Measurements from ENCODE around the gene CACNA1E. TPM values are rescaled to one million over a fixed set of nuclear protein-coding genes. Genes with fewer than 3 reads are reported as not detected.

CACNA1E gene
- total and polyA plus RNA-seq, 2 of the 4 experiments (the other 2 are of a cell fraction), result not detected

DNA sequence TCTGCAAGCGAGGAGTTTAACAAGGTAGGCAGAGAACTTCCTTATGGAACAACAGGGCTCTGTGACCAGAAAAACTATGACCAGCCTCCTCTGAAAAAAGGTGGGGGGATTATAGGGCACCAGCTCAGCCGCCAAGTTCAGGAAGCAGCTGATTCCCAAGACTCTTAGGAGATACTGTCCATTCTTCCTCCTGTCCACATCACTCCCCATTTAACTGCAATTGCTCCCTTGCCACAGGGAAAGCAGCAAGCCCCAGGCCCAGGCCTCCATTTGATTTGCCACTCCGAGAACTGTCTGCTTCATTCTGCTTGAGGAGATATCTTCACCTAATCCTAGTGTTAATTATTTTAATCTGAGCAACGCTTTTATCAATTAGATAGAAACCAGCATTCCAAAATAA, 323.9 kb downstream of the CACNA1E start:
- no peak overlapping the region for H2AK5ac ChIP-seq (ENCODE audit: low read depth, low read length)
- H2BK20ac ChIP-seq (ENCODE audit: low read depth, low read length), result no peak overlapping the region
- no peak overlapping the region for H4K91ac ChIP-seq (ENCODE audit: insufficient read depth, low read depth, low read length)
- H2BK5ac ChIP-seq (ENCODE audit: low read depth, low read length, poor library complexity, severe bottlenecking), result no peak overlapping the region
- no peak overlapping the region for H3K9ac ChIP-seq (ENCODE audit: low read depth, low read length)
- BruUV-seq (replicated peaks), result no TSS peak
- no peak overlapping the region for H3K18ac ChIP-seq (ENCODE audit: low read depth, low read length)
- ATAC-seq (ENCODE audit: low read depth), result no peak
- TF ChIP-seq MAFK (IDR thresholded peaks at IDR 0.05; ENCODE audit: low read depth, low read length), result no peak
- TF ChIP-seq, protein P1, sequence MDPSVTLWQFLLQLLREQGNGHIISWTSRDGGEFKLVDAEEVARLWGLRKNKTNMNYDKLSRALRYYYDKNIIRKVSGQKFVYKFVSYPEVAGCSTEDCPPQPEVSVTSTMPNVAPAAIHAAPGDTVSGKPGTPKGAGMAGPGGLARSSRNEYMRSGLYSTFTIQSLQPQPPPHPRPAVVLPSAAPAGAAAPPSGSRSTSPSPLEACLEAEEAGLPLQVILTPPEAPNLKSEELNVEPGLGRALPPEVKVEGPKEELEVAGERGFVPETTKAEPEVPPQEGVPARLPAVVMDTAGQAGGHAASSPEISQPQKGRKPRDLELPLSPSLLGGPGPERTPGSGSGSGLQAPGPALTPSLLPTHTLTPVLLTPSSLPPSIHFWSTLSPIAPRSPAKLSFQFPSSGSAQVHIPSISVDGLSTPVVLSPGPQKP (IDR thresholded peaks at IDR 0.05; ENCODE audit: borderline replicate concordance, low read depth, low read length), result no peak
- no peak for TF ChIP-seq CEBPB (IDR thresholded peaks at IDR 0.05; ENCODE audit: low read depth, low read length)
- no peak for TF ChIP-seq FOS (IDR thresholded peaks at IDR 0.05; ENCODE audit: low read depth, low read length)
- no peak for TF ChIP-seq RCOR1 (IDR thresholded peaks at IDR 0.05; ENCODE audit: insufficient replicate concordance, low read length)
- TF ChIP-seq SMC3 (IDR thresholded peaks at IDR 0.05; ENCODE audit: low read depth, low read length), result no peak
- no peak for TF ChIP-seq MAZ (IDR thresholded peaks at IDR 0.05; ENCODE audit: borderline replicate concordance, low read depth, low read length)
- TF ChIP-seq, protein P2, sequence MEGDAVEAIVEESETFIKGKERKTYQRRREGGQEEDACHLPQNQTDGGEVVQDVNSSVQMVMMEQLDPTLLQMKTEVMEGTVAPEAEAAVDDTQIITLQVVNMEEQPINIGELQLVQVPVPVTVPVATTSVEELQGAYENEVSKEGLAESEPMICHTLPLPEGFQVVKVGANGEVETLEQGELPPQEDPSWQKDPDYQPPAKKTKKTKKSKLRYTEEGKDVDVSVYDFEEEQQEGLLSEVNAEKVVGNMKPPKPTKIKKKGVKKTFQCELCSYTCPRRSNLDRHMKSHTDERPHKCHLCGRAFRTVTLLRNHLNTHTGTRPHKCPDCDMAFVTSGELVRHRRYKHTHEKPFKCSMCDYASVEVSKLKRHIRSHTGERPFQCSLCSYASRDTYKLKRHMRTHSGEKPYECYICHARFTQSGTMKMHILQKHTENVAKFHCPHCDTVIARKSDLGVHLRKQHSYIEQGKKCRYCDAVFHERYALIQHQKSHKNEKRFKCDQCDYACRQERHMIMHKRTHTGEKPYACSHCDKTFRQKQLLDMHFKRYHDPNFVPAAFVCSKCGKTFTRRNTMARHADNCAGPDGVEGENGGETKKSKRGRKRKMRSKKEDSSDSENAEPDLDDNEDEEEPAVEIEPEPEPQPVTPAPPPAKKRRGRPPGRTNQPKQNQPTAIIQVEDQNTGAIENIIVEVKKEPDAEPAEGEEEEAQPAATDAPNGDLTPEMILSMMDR (conservative IDR thresholded peaks at IDR 0.05; ENCODE audit: low read depth, low read length), result no peak
- TF ChIP-seq BHLHE40 (IDR thresholded peaks at IDR 0.05; ENCODE audit: low read depth, low read length), result no peak
- no peak for DNase-seq
- H3K9me3 ChIP-seq (ENCODE audit: control insufficient read depth, insufficient read depth, low read length), result peaks cover 15% of the 10 kb centered on the region
- H3K4me2 ChIP-seq (ENCODE audit: low read depth, low read length), result no peak overlapping the region
- H2BK120ac ChIP-seq (ENCODE audit: low read depth, low read length), result no peak overlapping the region
- no peaks in the 10 kb centered on the region for H3K9me1 ChIP-seq (ENCODE audit: insufficient read depth, low read length)
- no peak overlapping the region for H3K4ac ChIP-seq (ENCODE audit: low read depth, low read length)
- no peak overlapping the region for H3K27ac ChIP-seq (ENCODE audit: insufficient read depth, low read length)
- no peak overlapping the region for H2AK9ac ChIP-seq (replicated peaks; ENCODE audit: low read depth, low read length, poor library complexity)
- intact Hi-C loops (cut with micrococcal nuclease) (no loop called here), in situ Hi-C loops (cut with MboI; ENCODE audit: low sequenced_read_pairs) (no loop called here), dilution Hi-C loops (cut with HindIII; ENCODE audit: low sequenced_read_pairs, unreplicated experiment) (no loop called here)
- H3K79me1 ChIP-seq (ENCODE audit: low read depth in 1 of 2, low read length in 2 of 2), result no peaks in the 10 kb centered on the region
- H3K23ac ChIP-seq (ENCODE audit: low read depth, low read length), result no peak overlapping the region
- H3K4me3 ChIP-seq (ENCODE audit: insufficient read depth, low read depth, low read length), result no peak overlapping the region
- H4K20me1 ChIP-seq (ENCODE audit: insufficient read depth, low read length), result no peaks in the 10 kb centered on the region
- no peaks in the 10 kb centered on the region for H3K27me3 ChIP-seq (ENCODE audit: control insufficient read depth, insufficient read depth, low read length)
- H3K36me3 ChIP-seq (ENCODE audit: control insufficient read depth, insufficient read depth, low read length), result no peaks in the 10 kb centered on the region
- H4K5ac ChIP-seq (ENCODE audit: low read depth, low read length), result no peak overlapping the region
- POLR2A ChIA-PET (ENCODE audit: unreplicated experiment), result no interaction called here
- CTCF ChIA-PET, result no interaction called here
- no peak overlapping the region for H2BK15ac ChIP-seq (ENCODE audit: low read depth, low read length)
- H3K56ac ChIP-seq (ENCODE audit: extremely low read depth, insufficient read depth, low read length), result no peak overlapping the region
- no peaks in the 10 kb centered on the region for H3K4me1 ChIP-seq (ENCODE audit: control insufficient read depth, insufficient read depth, low read length)
- H2AFZ ChIP-seq (replicated peaks; ENCODE audit: low read length, poor library complexity), result no peak overlapping the region
- no peak overlapping the region for H4K8ac ChIP-seq (ENCODE audit: low read depth in 2 of 2, low read length in 2 of 2)
- no CpG with 5 or more reads among the region's 4 CpGs for WGBS, 2 experiments (ENCODE audit: extremely low coverage in 2 of 2, insufficient read length in 1 of 2)
- no peak overlapping the region for H3K14ac ChIP-seq (replicated peaks; ENCODE audit: low read depth, low read length)

All from IMR-90 (cell line).